GM04504 (cell line): ENCODE results near the gene ELP4.

Experiments used
- DNase-seq: peaks from one replicate; pipeline ENCODE4 v3.0.0-alpha.2; 2012; ENCODE audit warnings: low read depth

Gene ELP4

GRCh38 chr11:31812383-31813381, 303.1 kb downstream of the ELP4 start:
- no peak for DNase-seq

GRCh38 chr11:31813391-31814175, 304.0 kb downstream of the ELP4 start:
- DNase-seq = no peak

DNA sequence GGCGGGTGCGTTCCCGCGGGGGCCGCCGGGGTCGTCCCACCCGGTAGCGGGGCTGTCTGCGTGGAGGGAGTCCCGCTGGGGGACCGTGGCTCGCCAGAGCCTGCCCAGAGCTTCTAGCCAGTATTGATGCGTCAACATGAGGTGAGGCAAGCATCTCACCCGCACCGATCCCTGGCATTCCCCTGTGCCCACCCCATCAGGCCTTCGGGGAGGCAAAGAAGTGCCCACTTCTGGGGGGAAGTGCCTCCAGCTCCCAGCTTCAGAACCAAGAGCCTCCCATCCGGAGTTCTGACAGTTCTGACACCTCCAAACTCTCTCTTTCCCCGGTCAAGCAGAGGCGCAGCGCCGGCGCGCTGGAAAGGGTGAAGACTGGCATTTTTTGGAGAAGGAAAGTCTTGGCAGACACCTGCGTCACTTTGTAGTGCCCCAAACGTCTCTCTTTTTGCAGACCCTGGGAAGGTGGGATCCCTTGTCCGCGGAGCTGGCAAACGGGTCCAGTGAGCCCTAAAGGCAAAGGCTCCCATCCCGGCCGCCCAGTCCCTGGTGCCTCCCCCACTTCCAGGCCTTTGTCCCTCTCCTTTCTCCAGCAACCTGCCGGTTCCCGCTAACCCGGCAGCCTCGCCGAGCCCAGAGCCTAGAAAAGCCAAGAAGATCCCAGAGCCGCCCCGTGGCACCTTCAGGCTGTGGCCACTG, 304.8 kb downstream of the ELP4 start:
- DNase-seq = no peak

GRCh38 chr11:31815711-31816467, 306.3 kb downstream of the ELP4 start:
- no peak for DNase-seq

DNA sequence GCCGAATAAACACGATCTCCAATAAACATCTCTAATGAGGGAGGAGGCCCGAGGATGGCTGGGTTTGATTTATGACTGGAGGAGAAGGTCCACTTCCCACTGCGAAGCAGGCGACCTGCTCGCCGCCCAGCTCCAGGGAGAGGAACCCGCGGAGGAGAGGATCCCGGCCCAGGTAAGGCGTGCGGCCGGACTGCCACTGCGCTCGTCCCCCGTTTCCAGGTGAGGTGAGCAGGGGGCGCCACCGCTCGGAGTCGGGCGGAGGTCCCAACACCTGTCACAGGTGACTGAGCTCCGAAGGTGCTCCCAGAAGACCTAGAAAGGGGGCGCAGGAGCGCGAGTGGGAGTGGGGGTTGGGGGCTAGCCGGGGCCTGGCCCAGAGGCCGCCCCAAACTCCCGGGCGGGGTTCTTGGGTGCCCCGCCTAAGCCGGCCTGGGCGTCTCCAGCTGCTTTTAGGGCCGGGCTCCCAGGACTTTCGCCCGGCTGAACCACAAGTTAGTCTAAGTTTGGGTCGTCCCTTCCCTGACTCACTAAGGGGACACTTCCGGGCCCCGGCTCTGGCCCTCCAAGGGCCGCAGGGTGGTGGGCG, 307.0 kb downstream of the ELP4 start:
- no peak for DNase-seq

- DNase-seq = no peak
Observed at GRCh38 chr11:31817054-31817620, 307.6 kb downstream of the ELP4 start.

DNA sequence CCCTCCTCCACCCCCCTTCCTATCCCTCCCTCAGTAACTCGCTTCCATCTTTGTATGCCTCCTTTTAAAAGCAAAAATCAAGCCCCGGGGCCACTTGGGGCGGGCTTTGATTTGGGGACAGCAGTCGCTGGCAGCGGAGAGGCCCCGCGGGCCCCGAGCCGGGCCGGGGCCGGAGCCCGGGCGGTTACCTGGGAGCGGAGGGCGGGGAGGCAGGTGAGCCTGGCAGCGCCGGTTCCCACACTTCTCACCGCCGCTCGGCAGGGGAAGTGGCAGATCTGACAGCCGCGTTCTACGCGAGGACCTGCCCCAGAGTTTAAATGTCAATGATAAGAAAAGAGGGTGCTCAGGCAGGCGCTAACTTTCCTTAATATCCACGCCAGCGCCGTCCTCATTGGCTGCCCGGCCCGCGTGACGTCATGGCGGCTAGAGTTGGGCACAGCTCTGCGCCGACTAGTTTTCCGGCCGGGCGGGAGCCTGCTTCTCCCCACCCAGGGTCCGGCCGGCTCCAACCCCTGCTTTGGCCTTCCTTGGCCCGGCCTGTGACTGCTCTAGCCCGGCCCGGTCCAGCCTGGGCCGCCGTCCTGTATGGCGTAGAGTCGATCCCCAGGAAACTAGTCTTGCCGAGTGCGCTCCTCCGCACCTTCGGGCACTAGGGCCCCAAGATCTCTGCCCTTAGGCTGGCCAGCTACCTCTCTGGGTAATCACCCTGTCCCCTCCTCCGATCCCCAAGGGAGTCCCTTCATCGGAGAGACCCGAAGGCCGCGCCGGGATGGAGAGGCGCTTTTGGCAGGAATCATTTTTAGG, 308.3 kb downstream of the ELP4 start:
- no peak for DNase-seq

- DNase-seq = no peak
Observed at GRCh38 chr11:31818425-31818755, 308.8 kb downstream of the ELP4 start.

GRCh38 chr11:31818874-31819331, 309.3 kb downstream of the ELP4 start:
- no peak for DNase-seq

GRCh38 chr11:31819621-31820437, 310.3 kb downstream of the ELP4 start:
- no peak for DNase-seq

DNA sequence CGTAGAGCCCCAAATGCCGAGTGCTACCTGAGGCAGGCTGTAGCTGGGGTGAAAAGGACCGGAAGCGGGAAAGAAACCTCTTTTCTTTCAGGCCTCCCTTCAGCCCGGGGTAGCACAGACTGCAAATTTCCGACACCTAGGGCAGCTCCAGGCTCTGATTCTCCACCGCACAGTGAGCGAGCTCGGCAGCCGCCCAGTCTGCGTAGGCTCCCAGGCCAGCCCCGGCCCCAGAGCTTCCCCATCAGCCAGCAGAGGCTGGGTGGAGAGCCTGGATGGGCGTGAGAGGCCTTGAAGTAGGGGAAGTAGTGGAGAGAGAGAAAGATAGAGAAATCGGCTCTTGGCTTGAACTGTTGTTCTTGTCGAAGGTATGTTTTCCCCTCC, 310.9 kb downstream of the ELP4 start:
- DNase-seq = no peak

DNA sequence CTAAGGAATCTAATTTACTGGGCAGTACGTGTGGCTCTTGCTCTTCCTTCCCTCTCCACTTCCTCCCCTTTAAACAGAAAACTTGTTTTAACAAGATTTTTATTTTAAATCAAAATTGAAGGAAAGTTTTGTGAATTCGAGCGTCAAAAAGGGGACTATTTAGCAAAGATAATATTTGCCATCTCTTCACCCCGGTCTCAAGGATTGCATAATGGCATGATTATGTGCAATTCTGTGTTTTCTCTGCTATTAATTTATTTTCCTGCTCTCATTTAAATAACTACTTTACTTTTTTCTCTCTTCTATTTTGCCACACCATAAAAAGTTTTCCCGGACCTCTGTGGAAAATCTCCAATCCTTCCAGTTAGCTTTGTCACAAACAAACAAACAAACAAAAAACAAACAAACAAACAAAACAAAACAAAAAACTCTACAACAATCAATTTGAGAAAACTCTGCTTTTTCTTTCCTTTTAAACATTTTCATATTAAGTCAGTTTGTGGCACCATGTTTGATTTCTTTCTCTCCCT, 311.7 kb downstream of the ELP4 start:
- DNase-seq = no peak

GRCh38 chr11:31821766-31822165, 312.2 kb downstream of the ELP4 start:
- DNase-seq = no peak

DNA sequence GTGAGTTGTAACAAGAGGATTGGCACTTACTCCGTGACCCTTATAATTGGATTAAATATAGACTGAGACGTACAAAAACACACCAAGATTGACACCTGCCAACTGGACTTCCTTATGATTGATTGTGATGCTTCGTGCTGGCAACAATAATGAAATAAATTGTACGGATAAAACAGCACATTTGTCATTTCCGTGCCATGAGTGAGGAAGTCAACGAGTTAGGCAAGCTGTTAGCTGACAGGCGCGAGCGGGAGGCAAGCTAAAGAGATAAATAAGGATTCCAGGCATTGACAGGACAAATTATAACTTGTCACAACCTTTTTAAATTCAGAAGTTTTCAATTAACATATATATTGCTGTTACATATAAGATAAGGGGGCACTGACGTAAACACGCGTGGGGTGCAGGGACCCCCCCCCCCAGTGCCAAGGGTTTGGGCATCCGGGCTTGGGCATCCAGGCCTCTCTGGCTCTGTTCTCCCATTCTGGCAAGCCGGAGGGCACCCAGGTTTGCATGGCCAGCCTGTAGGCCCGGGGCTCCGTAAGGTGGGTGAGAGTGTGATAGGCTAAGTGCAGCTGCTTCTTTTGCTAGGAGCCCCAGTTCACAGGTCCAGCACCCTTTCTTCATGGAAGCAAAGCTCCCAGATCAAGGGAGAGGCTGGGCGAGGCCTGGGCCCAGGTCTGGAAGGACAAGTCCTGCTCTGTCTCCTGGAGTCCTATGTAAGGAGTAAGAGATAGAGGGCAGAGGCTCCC, 312.8 kb downstream of the ELP4 start:
- no peak for DNase-seq

GRCh38 chr11:31822927-31823643, 313.5 kb downstream of the ELP4 start:
- no peak for DNase-seq

GRCh38 chr11:31823644-31824331, 314.2 kb downstream of the ELP4 start:
- DNase-seq = no peak

DNA sequence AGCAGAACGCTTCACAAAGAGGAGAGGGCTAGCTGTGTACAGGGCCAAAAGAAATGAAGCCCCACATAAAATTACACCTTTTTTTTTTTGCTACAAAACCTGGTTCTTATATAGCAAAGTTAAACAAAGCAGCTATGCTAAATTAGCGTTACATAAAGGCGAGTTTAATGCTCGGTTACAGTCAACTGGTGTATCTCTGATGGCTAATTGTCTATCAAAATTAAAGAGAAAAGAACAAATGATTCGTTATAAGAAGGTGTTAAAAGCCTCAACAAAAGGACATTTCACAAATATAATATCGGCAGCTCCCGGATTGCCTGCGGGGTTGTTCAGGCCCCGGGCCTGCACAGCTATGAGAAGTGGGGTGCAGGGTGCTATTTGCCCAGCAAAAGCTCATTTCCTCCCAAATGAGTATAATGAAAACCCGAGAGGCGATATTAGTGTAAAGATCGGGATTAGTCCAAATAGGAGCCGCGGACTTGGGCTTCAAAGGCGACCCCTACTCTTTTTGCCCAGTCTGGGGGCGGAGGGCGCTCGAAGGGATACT, 314.8 kb downstream of the ELP4 start:
- no peak for DNase-seq
